ENCODE results near the gene TEAD2.

TEAD2 gene

DNA sequence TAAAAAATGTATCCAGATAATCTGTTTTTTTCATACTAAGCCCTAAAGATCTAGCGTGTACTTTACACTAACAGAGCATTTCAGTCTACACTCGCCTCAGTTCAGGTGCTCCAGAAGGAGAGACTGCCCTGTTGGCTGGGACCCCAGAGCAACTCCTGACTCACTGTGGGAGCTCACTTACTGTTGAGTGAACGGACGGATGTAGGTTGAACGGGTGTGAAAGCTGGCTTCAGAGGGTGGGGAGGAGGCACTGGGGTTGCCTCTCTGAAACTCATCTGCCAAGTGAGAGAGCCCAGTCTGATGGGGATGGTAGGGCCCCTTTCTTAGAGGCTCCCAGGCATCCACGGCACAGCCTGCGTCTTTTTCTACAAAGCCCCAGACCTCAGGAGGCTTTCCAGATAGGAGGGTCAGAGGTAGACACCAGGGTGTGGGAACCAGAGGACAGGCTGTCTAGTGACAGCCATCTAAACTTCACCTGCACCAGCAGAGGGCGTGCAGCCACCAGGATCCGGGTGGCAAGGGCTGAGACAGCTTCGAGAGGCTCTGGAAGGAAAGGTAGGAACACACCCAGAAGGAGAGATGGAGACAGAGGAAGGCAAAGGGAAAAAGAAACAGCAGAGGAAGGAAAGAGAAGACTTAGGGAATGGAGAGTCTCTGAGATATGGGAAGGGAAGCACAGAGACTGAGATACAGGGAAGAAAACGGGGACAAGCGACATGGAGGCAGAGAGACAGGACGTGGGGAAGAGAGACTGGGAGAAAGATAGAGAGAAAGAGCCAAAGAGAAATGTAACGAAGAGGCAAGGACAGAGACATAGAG lies 29.6 kb upstream of the TEAD2 start:
- H3K4me2 ChIP-seq (ENCODE audit: low read length), result peak overlapping the region; percentile 62
- H2AFZ ChIP-seq (ENCODE audit: low read depth, low read length), result 0 out of 2 replicates have a peak overlapping the region, but pooled peaks have one; percentile 13

GRCh38 chr19:49390929-49391359 lies 28.7 kb upstream of the TEAD2 start:
- Histone ChIP-seq H3K79me2 (ENCODE audit: low read length) (no peaks in the 10 kb centered on the region), H2AFZ (ENCODE audit: low read depth, low read length) (0 out of 2 replicates have a peak overlapping the region, but pooled peaks have one; percentile 35), H3K36me3 (replicated peaks; ENCODE audit: low read depth, low read length) (no peaks in the 10 kb centered on the region), H3K4me2 (ENCODE audit: low read length) (peak overlapping the region; percentile 62), H3K9ac (ENCODE audit: low read length) (peak overlapping the region; percentile 9; the same call in 1 of the 2 replicates), H3K4me1 (ENCODE audit: low read length) (peaks cover 41% of the 10 kb centered on the region), H3K27ac (ENCODE audit: low read length) (no peak overlapping the region), H4K20me1 (ENCODE audit: insufficient read depth, low read length) (no peaks in the 10 kb centered on the region), H3K27me3 (ENCODE audit: low read depth, low read length) (no peaks in the 10 kb centered on the region), H3K4me3 (ENCODE audit: low read length) (peak overlapping the region; percentile 34), H3K9me3 (ENCODE audit: insufficient read depth, low read length) (no peaks in the 10 kb centered on the region)
- TF ChIP-seq, protein P1, sequence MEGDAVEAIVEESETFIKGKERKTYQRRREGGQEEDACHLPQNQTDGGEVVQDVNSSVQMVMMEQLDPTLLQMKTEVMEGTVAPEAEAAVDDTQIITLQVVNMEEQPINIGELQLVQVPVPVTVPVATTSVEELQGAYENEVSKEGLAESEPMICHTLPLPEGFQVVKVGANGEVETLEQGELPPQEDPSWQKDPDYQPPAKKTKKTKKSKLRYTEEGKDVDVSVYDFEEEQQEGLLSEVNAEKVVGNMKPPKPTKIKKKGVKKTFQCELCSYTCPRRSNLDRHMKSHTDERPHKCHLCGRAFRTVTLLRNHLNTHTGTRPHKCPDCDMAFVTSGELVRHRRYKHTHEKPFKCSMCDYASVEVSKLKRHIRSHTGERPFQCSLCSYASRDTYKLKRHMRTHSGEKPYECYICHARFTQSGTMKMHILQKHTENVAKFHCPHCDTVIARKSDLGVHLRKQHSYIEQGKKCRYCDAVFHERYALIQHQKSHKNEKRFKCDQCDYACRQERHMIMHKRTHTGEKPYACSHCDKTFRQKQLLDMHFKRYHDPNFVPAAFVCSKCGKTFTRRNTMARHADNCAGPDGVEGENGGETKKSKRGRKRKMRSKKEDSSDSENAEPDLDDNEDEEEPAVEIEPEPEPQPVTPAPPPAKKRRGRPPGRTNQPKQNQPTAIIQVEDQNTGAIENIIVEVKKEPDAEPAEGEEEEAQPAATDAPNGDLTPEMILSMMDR (IDR thresholded peaks at IDR 0.05; ENCODE audit: low read depth, low read length), result no peak
- TF ChIP-seq EZH2phosphoT487 (IDR thresholded peaks at IDR 0.05; ENCODE audit: low read depth), result no peak

More for the DNA sequence above, 29.6 kb upstream of the TEAD2 start:
- Histone ChIP-seq H3K79me2 (ENCODE audit: low read length) (no peaks in the 10 kb centered on the region), H3K9ac (ENCODE audit: low read length) (no peak overlapping the region; the same call in 1 of the 2 replicates), H3K36me3 (replicated peaks; ENCODE audit: low read depth, low read length) (no peaks in the 10 kb centered on the region), H3K4me3 (ENCODE audit: low read length) (peak overlapping the region; percentile 19; the same call in 1 of the 2 replicates), H3K27ac (ENCODE audit: low read length) (no peak overlapping the region), H4K20me1 (ENCODE audit: insufficient read depth, low read length) (no peaks in the 10 kb centered on the region), H3K27me3 (ENCODE audit: low read depth, low read length) (no peaks in the 10 kb centered on the region), H3K9me3 (ENCODE audit: insufficient read depth, low read length) (no peaks in the 10 kb centered on the region), H3K4me1 (ENCODE audit: low read length) (peaks cover 41% of the 10 kb centered on the region)
- TF ChIP-seq EZH2phosphoT487 (IDR thresholded peaks at IDR 0.05; ENCODE audit: low read depth), result no peak
- TF ChIP-seq, protein P1 (IDR thresholded peaks at IDR 0.05; ENCODE audit: low read depth, low read length), result peak; percentile 98

DNA sequence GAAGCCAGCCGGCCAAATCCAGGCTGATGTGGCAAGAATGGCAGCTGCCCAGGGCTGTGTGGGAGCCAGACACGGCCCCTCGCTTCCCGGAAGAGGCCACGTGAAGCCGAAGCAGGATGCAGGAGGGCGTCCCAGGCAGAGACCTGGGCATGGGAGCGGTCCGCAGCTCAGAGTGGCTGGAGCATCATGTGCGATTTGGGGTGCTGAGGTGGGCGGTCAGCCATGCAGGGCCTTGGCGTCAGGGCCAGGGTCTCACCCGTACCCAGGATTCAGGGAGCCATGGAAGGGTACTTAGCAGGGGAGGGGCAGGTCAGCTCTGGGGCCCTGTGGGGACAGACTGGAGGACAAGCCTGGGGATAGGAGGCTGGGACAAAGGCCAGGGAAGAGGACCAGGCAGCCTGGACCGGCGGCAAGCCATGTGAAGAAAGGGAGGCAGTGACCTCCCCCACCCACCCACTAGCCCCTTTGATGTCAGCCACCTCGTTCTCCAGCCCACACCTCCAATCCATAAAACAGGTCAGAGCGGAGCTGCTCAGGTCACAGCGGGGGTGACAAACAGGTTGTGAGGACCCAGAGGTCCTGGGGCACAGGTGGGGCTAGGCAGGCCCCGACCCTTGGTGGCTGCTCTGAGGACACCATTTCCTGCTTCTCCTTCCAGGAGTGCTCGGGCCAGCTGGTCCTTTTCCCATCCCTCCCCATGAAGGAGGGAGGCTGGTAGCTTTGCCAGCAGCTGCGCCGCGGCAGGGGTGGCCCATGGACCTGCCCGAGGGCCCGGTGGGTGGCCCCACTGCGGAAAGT lies 28.1 kb upstream of the TEAD2 start:
- Histone ChIP-seq H3K4me3 (ENCODE audit: low read length) (peak overlapping the region; percentile 34), H3K4me2 (ENCODE audit: low read length) (peak overlapping the region; percentile 62)

More for the DNA sequence above, 28.1 kb upstream of the TEAD2 start:
- H3K9ac ChIP-seq (ENCODE audit: low read length), result peak overlapping the region; percentile 9; the same call in 1 of the 2 replicates
- H3K9me3 ChIP-seq (ENCODE audit: insufficient read depth, low read length), result no peaks in the 10 kb centered on the region
- H3K27me3 ChIP-seq (ENCODE audit: low read depth, low read length), result no peaks in the 10 kb centered on the region
- 0 out of 2 replicates have a peak overlapping the region, but pooled peaks have one; percentile 35 for H2AFZ ChIP-seq (ENCODE audit: low read depth, low read length)
- no peak overlapping the region for H3K27ac ChIP-seq (ENCODE audit: low read length)
- no peaks in the 10 kb centered on the region for H4K20me1 ChIP-seq (ENCODE audit: insufficient read depth, low read length)
- no peaks in the 10 kb centered on the region for H3K79me2 ChIP-seq (ENCODE audit: low read length)
- TF ChIP-seq, protein P1 (IDR thresholded peaks at IDR 0.05; ENCODE audit: low read depth, low read length), result no peak
- no peaks in the 10 kb centered on the region for H3K36me3 ChIP-seq (replicated peaks; ENCODE audit: low read depth, low read length)
- H3K4me1 ChIP-seq (ENCODE audit: low read length), result peaks cover 41% of the 10 kb centered on the region
